H1 (cell line): ENCODE measurements around the gene AURKB. TPM values are rescaled to one million over a fixed set of nuclear protein-coding genes. Genes with fewer than 3 reads are reported as not detected.

Experiments used
- CTCF ChIA-PET: fragments of 300-600 bp; sonication (Branson Sonifier 250); formaldehyde crosslinking; loops from one replicate; lab custom pipeline; 2021; ENCODE audit not compliant: partially characterized antibody; lab: Charles Lee
- POLR2A ChIA-PET: fragments of 300-600 bp; sonication (Branson Sonifier 250); formaldehyde crosslinking; loops from one replicate; lab custom pipeline; 2021; ENCODE audit warnings: inconsistent platforms; ENCODE audit not compliant: partially characterized antibody; lab: Charles Lee
- DNase-seq, 2 experiments: peaks; one replicate each; pipeline versions ENCODE4 v3.0.0 to v3.0.0-alpha.2; 2010 to 2022; ENCODE audit warnings: low spot score in 2 of 2, low read depth in 1 of 2, mixed read lengths in 1 of 2
- FAIRE-seq: peaks from 2 replicates; lab custom pipeline; 2011; peaks lifted over from hg19 to GRCh38; lab: Jason Lieb, UNC
- H2AFZ ChIP-seq: 2 replicates; pipeline ENCODE4 v1.8.1; 2012; ENCODE audit warnings: low read length, inconsistent platforms
- H2AK5ac ChIP-seq: 2 replicates; pipeline ENCODE4 v1.6.1; 2013; ENCODE audit warnings: low read depth, low read length
- H2BK120ac ChIP-seq: replicated peaks from 2 replicates; pipeline ENCODE3; 2013; ENCODE audit warnings: low read depth, low read length, inconsistent platforms
- H2BK12ac ChIP-seq: 2 replicates; pipeline ENCODE4 v1.6.1; 2013; ENCODE audit warnings: low read depth, low read length
- H2BK15ac ChIP-seq: 2 replicates; pipeline ENCODE4 v1.6.1; 2013; ENCODE audit warnings: low read length
- H2BK20ac ChIP-seq: 2 replicates; pipeline ENCODE4 v1.6.1; 2013; ENCODE audit warnings: low read length
- H2BK5ac ChIP-seq: 2 replicates; pipeline ENCODE4 v1.6.1; 2013; ENCODE audit warnings: low read depth, low read length
- H3K14ac ChIP-seq: 2 replicates; pipeline ENCODE4 v1.6.1; 2013; ENCODE audit warnings: inconsistent platforms; ENCODE audit not compliant: insufficient read length
- H3K18ac ChIP-seq: 2 replicates; pipeline ENCODE4 v1.6.1; 2013; ENCODE audit warnings: low read length; ENCODE audit errors: extremely low read depth
- H3K23ac ChIP-seq: 2 replicates; pipeline ENCODE4 v1.6.1; 2013; ENCODE audit warnings: inconsistent platforms; ENCODE audit not compliant: insufficient read length
- H3K23me2 ChIP-seq: 2 replicates; pipeline ENCODE4 v1.6.1; 2013; ENCODE audit warnings: low read depth, low read length
- H3K27ac ChIP-seq: 2 replicates; pipeline ENCODE4 v1.6.1; 2011; ENCODE audit warnings: low read depth, low read length, inconsistent platforms
- H3K27me3 ChIP-seq, 4 experiments: replicated peaks in 1 of 4; 1 replicate in 1 of 4; 2 replicates in 3 of 4; pipeline versions ENCODE4 v1.6.1 to v1.8.1; 2011 to 2013; ENCODE audit warnings: low read length in 3 of 4, mild to moderate bottlenecking in 3 of 4, inconsistent platforms in 2 of 4, mixed read lengths in 2 of 4, moderate library complexity in 1 of 4; ENCODE audit not compliant: control insufficient read depth in 3 of 4, insufficient read depth in 3 of 4; ENCODE audit errors: extremely low read depth in 1 of 4
- H3K36me3 ChIP-seq, 4 experiments: 2 replicates each; pipeline versions ENCODE4 v1.6.1 to v1.8.1; 2011 to 2013; ENCODE audit warnings: mild to moderate bottlenecking in 4 of 4, low read length in 3 of 4, moderate library complexity in 2 of 4, control low read depth in 1 of 4, inconsistent platforms in 1 of 4; ENCODE audit not compliant: insufficient read depth in 4 of 4, control insufficient read depth in 2 of 4
- H3K4ac ChIP-seq: replicated peaks from 2 replicates; pipeline ENCODE3; 2013; ENCODE audit warnings: low read length, low read depth, mixed read lengths, inconsistent platforms; ENCODE audit not compliant: insufficient read length
- H3K4me1 ChIP-seq, 4 experiments: replicated peaks in 1 of 4; 1 replicate in 1 of 4; 2 replicates in 3 of 4; pipeline versions ENCODE4 v1.6.1 to v1.8.1; 2011 to 2013; ENCODE audit warnings: low read length in 3 of 4, inconsistent platforms in 2 of 4, mixed read lengths in 1 of 4; ENCODE audit not compliant: insufficient read depth in 4 of 4, control insufficient read depth in 3 of 4
- H3K4me2 ChIP-seq, 2 experiments: 2 replicates each; pipeline versions ENCODE4 v1.6.1 to v1.8.1; 2011 to 2013; ENCODE audit warnings: low read depth in 2 of 2, low read length in 2 of 2, control low read depth in 1 of 2, inconsistent platforms in 1 of 2, mild to moderate bottlenecking in 1 of 2; ENCODE audit not compliant: insufficient read depth in 1 of 2
- H3K4me3 ChIP-seq, 4 experiments: fragments of 200-600, 300-600 bp in 1 of 4; sonication (generic), shearing (Covaris generic), sonication (Bioruptor Twin) in 1 of 4; 2 replicates each; pipeline versions ENCODE4 v1.5.1 to v1.8.1; 2011 to 2016; ENCODE audit warnings: low read length in 4 of 4, low read depth in 3 of 4, control low read depth in 2 of 4, inconsistent platforms in 2 of 4, mild to moderate bottlenecking in 2 of 4, mixed read lengths in 1 of 4, moderate library complexity in 1 of 4; ENCODE audit not compliant: insufficient read depth in 2 of 4; ENCODE audit errors: extremely low read depth in 1 of 4
- H3K56ac ChIP-seq: replicated peaks from 2 replicates; pipeline ENCODE3; 2013; ENCODE audit warnings: low read depth, mild to moderate bottlenecking, mixed read lengths, low read length, inconsistent platforms; ENCODE audit not compliant: insufficient read length
- H3K79me1 ChIP-seq: 2 replicates; pipeline ENCODE4 v1.6.1; 2013; ENCODE audit warnings: low read depth, low read length, control low read depth
- H3K79me2 ChIP-seq, 2 experiments: 2 replicates each; pipeline versions ENCODE4 v1.6.1 to v1.8.1; 2012 to 2013; ENCODE audit warnings: low read length in 2 of 2, mild to moderate bottlenecking in 2 of 2, inconsistent platforms in 1 of 2; ENCODE audit not compliant: insufficient read depth in 2 of 2, control insufficient read depth in 1 of 2
- H3K9ac ChIP-seq, 4 experiments: replicated peaks in 1 of 4; 1 replicate in 1 of 4; 2 replicates in 3 of 4; pipeline versions ENCODE4 v1.6.1 to v1.8.1; 2011 to 2013; ENCODE audit warnings: low read depth in 3 of 4, low read length in 3 of 4, control low read depth in 2 of 4, mild to moderate bottlenecking in 2 of 4, moderate library complexity in 2 of 4, inconsistent platforms in 1 of 4; ENCODE audit errors: extremely low read depth in 1 of 4
- H3K9me3 ChIP-seq, 2 experiments: 2 replicates each; pipeline versions ENCODE4 v1.6.1 to v1.8.1; 2012 to 2013; ENCODE audit warnings: mild to moderate bottlenecking in 2 of 2, moderate library complexity in 2 of 2, control low read depth in 1 of 2, inconsistent platforms in 1 of 2, low read depth in 1 of 2, low read length in 1 of 2, mixed read lengths in 1 of 2; ENCODE audit not compliant: insufficient read depth in 2 of 2
- H4K20me1 ChIP-seq, 2 experiments: replicated peaks in 1 of 2; 2 replicates each; pipeline versions ENCODE3 to v1.8.1; 2011 to 2013; ENCODE audit warnings: inconsistent platforms in 2 of 2, low read length in 2 of 2, mild to moderate bottlenecking in 1 of 2; ENCODE audit not compliant: insufficient read depth in 2 of 2, control insufficient read depth in 1 of 2
- H4K5ac ChIP-seq: 2 replicates; pipeline ENCODE4 v1.6.1; 2013; ENCODE audit warnings: low read length, low read depth, mixed read lengths, inconsistent platforms; ENCODE audit not compliant: insufficient read length
- H4K8ac ChIP-seq: 2 replicates; pipeline ENCODE4 v1.8.0; 2013; ENCODE audit warnings: mild to moderate bottlenecking, moderate library complexity, low read length, inconsistent platforms; ENCODE audit not compliant: insufficient read depth; ENCODE audit errors: extremely low read depth
- H4K91ac ChIP-seq: replicated peaks from 2 replicates; pipeline ENCODE3; 2013; ENCODE audit warnings: low read length, mixed read lengths, inconsistent platforms; ENCODE audit not compliant: insufficient read length
- CTCF ChIP-seq, 3 experiments: IDR thresholded peaks; 1 replicate in 2 of 3; 2 replicates in 1 of 3; pipeline versions ENCODE4 v1.5.1 to v1.6.1; 2011; ENCODE audit warnings: low read length in 3 of 3, mild to moderate bottlenecking in 3 of 3, inconsistent platforms in 2 of 3, low read depth in 1 of 3, moderate library complexity in 1 of 3; ENCODE audit not compliant: insufficient read depth in 1 of 3; ENCODE audit errors: control extremely low read depth in 1 of 3
- GABPA ChIP-seq: IDR thresholded peaks from 2 replicates; pipeline ENCODE4 v1.6.1; 2011; ENCODE audit warnings: mild to moderate bottlenecking, low read length, moderate library complexity, borderline replicate concordance; ENCODE audit not compliant: insufficient read depth
- HDAC6 ChIP-seq: IDR thresholded peaks from one replicate; pipeline ENCODE4 v1.7.1; 2012; ENCODE audit warnings: low read depth, mild to moderate bottlenecking, inconsistent platforms, low read length, moderate library complexity
- POLR2A ChIP-seq, 2 experiments: IDR thresholded peaks; 1 replicate in 1 of 2; 2 replicates in 1 of 2; pipeline ENCODE4 v1.6.1; 2011; ENCODE audit warnings: low read depth in 2 of 2, low read length in 2 of 2, mild to moderate bottlenecking in 2 of 2; ENCODE audit errors: control extremely low read depth in 1 of 2
- RFX5 ChIP-seq: IDR thresholded peaks from 2 replicates; pipeline ENCODE4 v1.6.1; 2011; ENCODE audit warnings: low read depth, low read length, improper control_type of control experiment, borderline replicate concordance
- SP4 ChIP-seq: IDR thresholded peaks from 2 replicates; pipeline ENCODE4 v1.6.1; 2012; ENCODE audit warnings: low read length, inconsistent platforms
- WGBS, 2 experiments: shearing (Covaris generic) in 1 of 2; methylation state at CpG; one replicate each; pipeline versions ENCODE4 v1.1.6 to v1.1.7; 2013 to 2015; ENCODE audit warnings: low lambda C conversion rate in 2 of 2, mixed read lengths in 2 of 2, inconsistent platforms in 1 of 2, low coverage in 1 of 2, missing lambda C conversion rate in 1 of 2; ENCODE audit not compliant: insufficient replicate concordance in 2 of 2, insufficient coverage in 1 of 2, insufficient read length in 1 of 2; ENCODE audit errors: extremely low coverage in 1 of 2, missing lambda C conversion rate in 1 of 2; 5-methylcytosine and 5-hydroxymethylcytosine counted together
- polyA plus RNA-seq, 7 experiments: library from polyadenylated mRNA; depleted of rRNA in 3 of 7; stranded (reverse) in 5 of 7; unstranded in 2 of 7; fragments of >200 nt in 5 of 7; fragments of 200-250 nt in 2 of 7; gene quantifications; 1 replicate in 5 of 7; 2 replicates in 1 of 7; 4 replicates in 1 of 7; pipeline versions ENCODE4 v1.2.1 to v1.2.3, GENCODE V29; 2011 to 2013; ENCODE audit warnings: missing spikeins in 2 of 7, mixed read lengths in 2 of 7
- total RNA-seq: library from RNA; stranded (reverse); fragmentation: NEBNext Ultra II Directional; extraction: Animal tissue kit (Norgen Biotek cat#: 25700); gene quantifications from 2 replicates; pipeline ENCODE4 v1.2.1, GENCODE V29; 2021
- TF ChIP-seq, protein P1 (sequence below): IDR thresholded peaks from 2 replicates; pipeline ENCODE4 v1.6.1; 2012; ENCODE audit warnings: low read length, inconsistent platforms

The AURKB gene
- total and polyA plus RNA-seq, 2 of the 8 experiments (the other 6 are each of a cell fraction or from before 2014, with no cell fraction given): 102 to 160 TPM

GRCh38 chr17:8158267-8159031 lies 51.9 kb downstream of the AURKB start:
- Histone ChIP-seq H4K91ac (no peak overlapping the region), H2AFZ (no peak overlapping the region), H2BK15ac (no peak overlapping the region), H3K23ac (no peak overlapping the region), H3K18ac (no peak overlapping the region), H3K9me3 (no peaks in the 10 kb centered on the region), H3K56ac (no peak overlapping the region), H3K4ac (no peak overlapping the region), H2AK5ac (no peak overlapping the region), H4K20me1 (peaks cover 8 to 9% of the 10 kb centered on the region in 2 experiments), H2BK20ac (no peak overlapping the region), H2BK120ac (no peak overlapping the region), H3K14ac (no peak overlapping the region), H3K4me2 (peak overlapping the region in 1 of 2 experiments; percentile 41; a peak in 1 of 4 replicates), H3K4me1 (peaks cover 8 to 36% (median 22%) of the 10 kb centered on the region in 4 experiments), H4K5ac (no peak overlapping the region), H3K27ac (no peak overlapping the region), H4K8ac (no peak overlapping the region), H2BK5ac (no peak overlapping the region), H3K79me1 (peaks cover 8% of the 10 kb centered on the region), H3K23me2 (peaks cover 23% of the 10 kb centered on the region), H3K36me3 (peaks cover 0 to 10% (median 5%) of the 10 kb centered on the region in 4 experiments; a peak in 6 of 8 replicates), H3K9ac (no peak overlapping the region), H3K27me3 (no peaks in the 10 kb centered on the region), H2BK12ac (no peak overlapping the region), H3K4me3 (no peak overlapping the region; a peak in 1 of 8 replicates), H3K79me2 (peaks cover 0 to 15% of the 10 kb centered on the region in 2 experiments; a peak in 2 of 4 replicates)
- peak in 1 of 2 experiments; percentile 98 for DNase-seq
- ChIA-PET POLR2A (interaction anchor here (0.7 to 15.7 kb wide), 7 partner anchors 9 to 80 kb away, joined by 3 to 289 read pairs (median 8); partner anchors contain the start of genes ALOXE3, HES7 and TMEM107), CTCF (interaction anchor here (0.6 to 10.3 kb wide), 24 partner anchors 9 to 285 kb away, joined by 3 to 133 read pairs (median 4); partner anchors contain the start of genes ALOXE3, HES7 and TMEM107)
- WGBS, 2 experiments: 60% methylated on average over 20 of the region's 20 CpGs; no CpG with 5 or more reads in 1 of the 2 experiments
- peak; percentile 90 for FAIRE-seq
- TF ChIP-seq CTCF (IDR thresholded peaks at IDR 0.05; ENCODE audit: control extremely low read depth in 1 of 3, insufficient read depth in 1 of 3, low read depth in 1 of 3, low read length in 3 of 3) (peak; percentile 60 to 89 (median 85)), SP4 (no peak), POLR2A (IDR thresholded peaks at IDR 0.05; ENCODE audit: control extremely low read depth in 1 of 2, low read depth in 2 of 2, low read length in 2 of 2) (no peak), RFX5 (no peak), GABPA (no peak), HDAC6 (no peak)
- TF ChIP-seq, protein P1, sequence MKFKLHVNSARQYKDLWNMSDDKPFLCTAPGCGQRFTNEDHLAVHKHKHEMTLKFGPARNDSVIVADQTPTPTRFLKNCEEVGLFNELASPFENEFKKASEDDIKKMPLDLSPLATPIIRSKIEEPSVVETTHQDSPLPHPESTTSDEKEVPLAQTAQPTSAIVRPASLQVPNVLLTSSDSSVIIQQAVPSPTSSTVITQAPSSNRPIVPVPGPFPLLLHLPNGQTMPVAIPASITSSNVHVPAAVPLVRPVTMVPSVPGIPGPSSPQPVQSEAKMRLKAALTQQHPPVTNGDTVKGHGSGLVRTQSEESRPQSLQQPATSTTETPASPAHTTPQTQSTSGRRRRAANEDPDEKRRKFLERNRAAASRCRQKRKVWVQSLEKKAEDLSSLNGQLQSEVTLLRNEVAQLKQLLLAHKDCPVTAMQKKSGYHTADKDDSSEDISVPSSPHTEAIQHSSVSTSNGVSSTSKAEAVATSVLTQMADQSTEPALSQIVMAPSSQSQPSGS: no peak
